Neutrophil (primary cell): ENCODE data around the gene HAP1.

Experiments
- H3K27ac ChIP-seq: fragments of 200-600 bp; sonication (generic); 2 replicates; pipeline ENCODE4 v1.5.1; 2016; ENCODE audit warnings: mild to moderate bottlenecking, moderate library complexity
- H3K27me3 ChIP-seq: fragments of 200-600 bp; sonication (generic); 2 replicates; pipeline ENCODE4 v1.6.0; 2016; ENCODE audit warnings: mild to moderate bottlenecking
- H3K36me3 ChIP-seq: fragments of 200-600 bp; sonication (generic); 2 replicates; pipeline ENCODE4 v1.5.1; 2017
- H3K4me1 ChIP-seq, 2 experiments: fragments of 200-600 bp in 1 of 2; sonication (generic) in 1 of 2; 1 replicate in 1 of 2; 2 replicates in 1 of 2; pipeline versions ENCODE4 v1.5.1 to v1.6.1; 2013 to 2016; ENCODE audit warnings: low read depth in 1 of 2, low read length in 1 of 2, mild to moderate bottlenecking in 1 of 2, moderate library complexity in 1 of 2; ENCODE audit not compliant: control insufficient read depth in 1 of 2, insufficient read depth in 1 of 2
- H3K4me3 ChIP-seq, 2 experiments: fragments of 200-600 bp in 1 of 2; sonication (generic) in 1 of 2; 1 replicate in 1 of 2; 2 replicates in 1 of 2; pipeline ENCODE4 v1.5.1; 2013 to 2016; ENCODE audit warnings: low read depth in 1 of 2, low read length in 1 of 2, mild to moderate bottlenecking in 1 of 2, moderate library complexity in 1 of 2
- H3K9me3 ChIP-seq: fragments of 200-600 bp; sonication (generic); 2 replicates; pipeline ENCODE4 v1.5.1; 2016
- TF ChIP-seq, protein P1 (sequence below): fragments of 200-600 bp; sonication (generic); IDR thresholded peaks from 2 replicates; pipeline ENCODE4 v1.5.1; 2016; ENCODE audit warnings: antibody characterized with exemption

The HAP1 gene

GRCh38 chr17:41737680-41738023 lies 3.2 kb upstream of the HAP1 start:
- Histone ChIP-seq H3K4me1 (peaks cover 0 to 3% of the 10 kb centered on the region in 2 experiments), H3K27me3 (peaks cover 54% of the 10 kb centered on the region), H3K4me3 (no peak overlapping the region), H3K9me3 (no peaks in the 10 kb centered on the region), H3K36me3 (no peaks in the 10 kb centered on the region), H3K27ac (no peak overlapping the region)
- TF ChIP-seq, protein P1, sequence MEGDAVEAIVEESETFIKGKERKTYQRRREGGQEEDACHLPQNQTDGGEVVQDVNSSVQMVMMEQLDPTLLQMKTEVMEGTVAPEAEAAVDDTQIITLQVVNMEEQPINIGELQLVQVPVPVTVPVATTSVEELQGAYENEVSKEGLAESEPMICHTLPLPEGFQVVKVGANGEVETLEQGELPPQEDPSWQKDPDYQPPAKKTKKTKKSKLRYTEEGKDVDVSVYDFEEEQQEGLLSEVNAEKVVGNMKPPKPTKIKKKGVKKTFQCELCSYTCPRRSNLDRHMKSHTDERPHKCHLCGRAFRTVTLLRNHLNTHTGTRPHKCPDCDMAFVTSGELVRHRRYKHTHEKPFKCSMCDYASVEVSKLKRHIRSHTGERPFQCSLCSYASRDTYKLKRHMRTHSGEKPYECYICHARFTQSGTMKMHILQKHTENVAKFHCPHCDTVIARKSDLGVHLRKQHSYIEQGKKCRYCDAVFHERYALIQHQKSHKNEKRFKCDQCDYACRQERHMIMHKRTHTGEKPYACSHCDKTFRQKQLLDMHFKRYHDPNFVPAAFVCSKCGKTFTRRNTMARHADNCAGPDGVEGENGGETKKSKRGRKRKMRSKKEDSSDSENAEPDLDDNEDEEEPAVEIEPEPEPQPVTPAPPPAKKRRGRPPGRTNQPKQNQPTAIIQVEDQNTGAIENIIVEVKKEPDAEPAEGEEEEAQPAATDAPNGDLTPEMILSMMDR = no peak

DNA sequence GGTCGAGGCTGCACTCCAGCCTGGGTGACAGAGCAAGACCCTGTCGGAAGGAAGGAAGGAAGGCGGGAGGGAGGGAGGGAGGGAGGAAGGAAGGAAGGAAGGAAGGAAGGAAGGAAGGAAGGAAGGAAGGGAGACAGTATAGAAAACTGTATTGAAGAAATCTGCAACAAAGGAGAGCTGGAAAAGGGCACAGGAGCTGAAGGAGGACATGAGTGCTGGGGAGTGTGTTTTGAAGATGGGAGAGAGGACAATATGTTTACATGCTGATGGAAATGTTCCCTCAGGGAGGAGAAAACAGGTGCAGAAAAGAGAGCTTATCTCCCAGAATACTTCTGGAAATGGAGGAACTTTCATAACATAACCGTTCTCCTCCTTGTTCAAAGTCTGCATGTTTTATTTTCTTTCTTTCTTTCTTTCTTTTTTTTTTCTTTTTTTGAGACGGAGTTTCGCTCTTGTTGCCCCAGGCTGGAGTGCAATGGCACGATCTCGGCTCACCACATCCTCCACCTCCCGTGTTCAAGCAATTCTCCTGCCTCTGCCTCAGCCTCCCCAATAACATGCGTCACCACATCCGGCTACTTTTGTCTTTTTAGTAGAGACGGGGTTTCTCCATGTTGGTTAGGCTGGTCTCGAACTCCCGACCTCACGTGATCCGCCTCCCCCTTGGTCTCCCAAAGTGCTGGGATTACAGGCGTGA lies 2.7 kb upstream of the HAP1 start:
- H3K27me3 ChIP-seq = peaks cover 60% of the 10 kb centered on the region
- TF ChIP-seq, protein P1 = no peak
- H3K4me3 ChIP-seq = no peak overlapping the region
- no peaks in the 10 kb centered on the region for H3K9me3 ChIP-seq
- H3K27ac ChIP-seq = no peak overlapping the region
- peaks cover 0 to 3% of the 10 kb centered on the region in 2 experiments for H3K4me1 ChIP-seq
- no peaks in the 10 kb centered on the region for H3K36me3 ChIP-seq

- H3K4me3 ChIP-seq = no peak overlapping the region
- H3K4me1 ChIP-seq = peaks cover 0 to 3% of the 10 kb centered on the region in 2 experiments
- no peaks in the 10 kb centered on the region for H3K36me3 ChIP-seq
- H3K27me3 ChIP-seq = peaks cover 74% of the 10 kb centered on the region
- no peaks in the 10 kb centered on the region for H3K9me3 ChIP-seq
- H3K27ac ChIP-seq = no peak overlapping the region
- TF ChIP-seq, protein P1 = no peak
Observed at GRCh38 chr17:41735744-41736143, 1.3 kb upstream of the HAP1 start.

DNA sequence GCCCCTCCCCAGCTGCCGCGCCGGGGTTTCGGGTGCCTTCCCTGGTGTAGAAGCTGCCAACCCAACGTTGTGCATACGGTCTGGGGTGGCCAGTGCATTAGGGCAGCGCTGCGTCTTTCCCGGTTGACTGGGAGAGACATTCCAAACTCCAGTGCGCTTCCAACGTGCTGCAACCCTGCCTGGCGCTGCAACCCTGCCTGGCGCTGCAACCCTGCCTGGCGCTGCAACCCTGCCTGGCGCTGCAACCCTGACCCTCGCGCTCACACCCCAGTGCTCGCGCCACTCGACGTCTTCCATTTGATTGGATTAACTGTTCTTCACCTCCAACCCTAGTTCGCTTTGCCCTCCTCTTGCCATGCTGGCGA lies 488 bp upstream of the HAP1 start:
- H3K4me1 ChIP-seq = peaks cover 0 to 3% of the 10 kb centered on the region in 2 experiments
- no peak overlapping the region for H3K27ac ChIP-seq
- TF ChIP-seq, protein P1 = no peak
- peaks cover 80% of the 10 kb centered on the region for H3K27me3 ChIP-seq
- H3K4me3 ChIP-seq = no peak overlapping the region
- H3K36me3 ChIP-seq = no peaks in the 10 kb centered on the region
- H3K9me3 ChIP-seq = no peaks in the 10 kb centered on the region

GRCh38 chr17:41733348-41734138 lies 900 bp downstream of the HAP1 start:
- H3K9me3 ChIP-seq = no peaks in the 10 kb centered on the region
- H3K4me3 ChIP-seq = no peak overlapping the region
- peaks cover 0 to 3% of the 10 kb centered on the region in 2 experiments for H3K4me1 ChIP-seq
- no peaks in the 10 kb centered on the region for H3K36me3 ChIP-seq
- no peak overlapping the region for H3K27ac ChIP-seq
- TF ChIP-seq, protein P1 = no peak
- H3K27me3 ChIP-seq = peaks cover 80% of the 10 kb centered on the region
